D341Med (cell line): Measurements from ENCODE around the gene FCHSD2.
"Not testable (repeated sequence)": the region's sequence is repeated elsewhere in the genome, so short reads cannot be mapped to it uniquely, and the experiment has no call there.

Source experiments
- DNase-seq: peaks from one replicate; pipeline ENCODE4 v3.0.0; 2012; ENCODE audit warnings: low spot score

FCHSD2 gene

GRCh38 chr11:72924568-72925190 is 217.4 kb downstream of the FCHSD2 start:
- no peak for DNase-seq

DNA sequence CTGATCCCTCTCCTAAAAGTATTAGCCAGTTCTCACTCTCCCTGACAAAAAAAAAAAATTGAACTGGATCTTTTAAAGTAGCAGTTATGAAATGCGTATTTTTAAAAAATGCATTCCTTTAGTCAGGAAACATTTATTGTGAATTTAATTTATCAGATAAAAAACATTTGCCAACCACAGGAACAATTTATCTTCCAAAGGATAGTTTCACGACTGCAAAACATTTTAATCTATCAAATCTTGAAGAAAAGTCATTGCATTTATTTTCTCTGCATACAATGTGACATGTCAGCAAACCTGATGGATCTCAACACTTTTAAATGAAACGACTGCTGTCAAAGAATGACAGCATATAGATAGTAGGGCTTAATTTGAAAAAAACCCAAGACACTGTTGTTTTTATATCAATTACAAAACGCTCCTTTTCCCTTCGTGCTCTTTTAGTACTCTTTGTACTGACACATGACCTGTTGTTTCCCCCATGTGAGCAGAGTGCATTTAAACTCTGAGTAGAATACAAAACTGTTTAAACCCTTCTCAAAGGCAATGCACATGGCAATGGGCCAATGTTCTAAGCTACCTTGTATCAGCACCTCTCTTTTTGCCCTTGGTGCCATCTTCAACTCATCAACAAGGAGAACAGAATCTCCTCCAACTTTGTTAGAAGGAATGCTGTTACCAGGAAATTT is 220.9 kb downstream of the FCHSD2 start:
- DNase-seq = no peak

- no peak for DNase-seq
These were observed 222.1 kb downstream of the FCHSD2 start for GRCh38 chr11:72920001-72920400.

DNA sequence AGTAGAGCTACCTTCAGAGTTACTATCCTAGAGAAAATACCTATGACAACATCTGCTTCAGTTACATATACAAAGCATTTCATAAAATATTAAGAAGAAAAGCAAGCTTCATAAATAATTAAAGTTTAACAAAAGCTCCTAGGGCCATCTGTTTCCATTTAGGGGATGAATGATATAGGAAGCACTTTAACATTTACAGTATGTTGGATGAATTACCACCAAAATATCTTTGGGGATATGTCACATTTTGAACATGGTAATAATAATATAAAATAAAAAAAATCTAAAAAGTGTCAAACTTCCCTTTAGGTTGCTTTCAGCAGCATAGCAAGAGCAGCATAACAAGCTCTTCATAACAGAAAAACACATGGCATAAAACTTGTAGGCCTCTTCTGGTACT is 223.3 kb downstream of the FCHSD2 start:
- no peak for DNase-seq

GRCh38 chr11:72912253-72912652 is 229.9 kb downstream of the FCHSD2 start:
- no peak for DNase-seq

- not testable (repeated sequence) for DNase-seq
These were observed 232.3 kb downstream of the FCHSD2 start for GRCh38 chr11:72909558-72910388.

GRCh38 chr11:72908032-72908676 is 234.0 kb downstream of the FCHSD2 start:
- DNase-seq = no peak

DNA sequence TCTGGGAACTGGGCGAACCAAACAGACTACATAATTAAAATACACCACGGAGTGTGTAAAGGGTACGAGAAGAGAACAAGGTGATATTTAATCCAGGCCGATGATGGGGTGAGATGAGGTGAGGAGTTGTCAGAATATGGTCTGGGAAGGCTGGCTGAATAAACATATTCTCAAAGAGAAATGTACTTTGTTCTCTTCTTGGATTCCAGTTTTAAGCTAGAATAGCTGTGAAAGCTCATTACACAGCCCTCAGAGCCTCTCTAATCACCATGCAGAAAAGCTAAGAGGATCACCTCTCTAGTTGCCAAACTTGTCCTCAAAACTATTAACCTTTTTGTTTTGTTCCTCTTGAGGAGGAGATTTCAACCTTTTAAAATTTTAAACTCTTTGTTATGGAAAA is 238.1 kb downstream of the FCHSD2 start:
- DNase-seq = no peak

DNA sequence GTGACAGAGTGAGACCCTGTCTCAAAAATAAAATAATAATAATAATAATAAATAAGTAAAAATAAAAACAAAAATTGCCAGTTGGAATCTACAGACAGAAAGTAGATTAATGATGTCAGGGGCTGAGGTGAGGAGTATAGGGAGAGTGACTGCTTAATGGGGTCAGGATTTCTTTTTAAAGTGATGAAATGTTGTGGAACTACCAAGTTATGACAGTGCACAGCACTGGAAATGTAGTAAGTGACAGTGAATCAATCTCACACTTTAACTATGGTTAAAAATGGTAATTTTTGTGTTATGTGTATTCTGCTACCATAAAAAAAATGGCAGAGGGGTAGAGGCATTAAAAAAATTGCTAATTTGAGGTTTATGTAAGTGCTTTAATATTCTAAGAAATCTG is 240.7 kb downstream of the FCHSD2 start:
- DNase-seq = no peak

- DNase-seq = no peak
These were observed 242.1 kb downstream of the FCHSD2 start for GRCh38 chr11:72900013-72900412.

DNA sequence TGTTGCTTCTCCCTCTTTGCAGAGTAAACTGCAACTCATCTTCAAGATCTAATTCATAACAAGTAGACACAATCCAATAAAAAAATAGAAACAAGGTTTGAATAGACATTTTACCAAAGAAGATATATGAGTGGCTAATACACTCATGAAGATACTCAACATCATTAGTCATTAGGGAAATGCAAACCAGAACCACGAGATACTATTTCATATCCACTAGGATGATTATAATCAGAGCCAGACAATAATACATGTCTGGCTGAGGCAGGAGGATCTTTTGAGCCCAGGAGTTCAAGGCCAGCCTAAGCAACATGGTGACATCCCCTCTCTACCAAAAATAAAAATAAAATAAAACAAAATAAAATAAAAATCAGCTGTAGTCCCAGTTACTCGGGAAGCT is 242.9 kb downstream of the FCHSD2 start:
- no peak for DNase-seq

DNA sequence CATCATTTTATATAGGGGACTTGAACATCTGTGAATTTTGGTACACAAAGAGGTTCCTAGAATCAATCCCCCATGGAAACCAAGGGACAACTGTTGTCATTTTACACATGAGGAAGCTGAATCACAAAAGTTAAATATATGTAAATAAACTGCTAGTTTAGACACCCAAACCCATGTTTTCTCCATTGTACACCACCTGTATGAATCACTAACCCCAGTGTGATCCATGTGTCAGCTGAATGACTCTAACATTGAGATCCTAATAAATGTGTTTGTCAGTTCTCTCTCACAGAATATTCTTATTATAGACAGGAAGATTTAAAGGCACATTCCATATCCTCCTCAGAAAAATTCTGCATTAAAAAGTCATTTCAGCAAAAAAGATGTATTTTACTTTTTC is 244.6 kb downstream of the FCHSD2 start:
- no peak for DNase-seq

DNA sequence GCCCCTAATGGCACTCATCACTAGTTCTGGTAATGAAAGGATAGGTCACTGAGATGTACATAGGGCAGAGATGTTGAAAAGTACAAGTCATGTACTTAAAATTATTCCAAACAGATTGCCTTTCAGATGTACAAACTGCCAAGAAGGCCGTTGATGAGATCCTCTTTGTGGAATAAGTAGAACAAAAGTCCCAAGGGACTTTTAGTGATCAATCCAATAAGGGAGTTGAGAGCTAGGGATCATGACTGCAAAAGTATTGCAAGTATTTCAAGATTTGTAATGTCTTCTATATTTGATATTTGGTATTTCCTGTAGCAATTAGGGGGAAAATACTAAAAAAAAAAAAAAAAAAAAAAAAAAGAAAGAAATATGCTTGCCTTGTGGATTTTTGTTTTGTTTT is 245.7 kb downstream of the FCHSD2 start:
- no peak for DNase-seq

- DNase-seq = no peak
These were observed 251.2 kb downstream of the FCHSD2 start for GRCh38 chr11:72890881-72891280.

DNA sequence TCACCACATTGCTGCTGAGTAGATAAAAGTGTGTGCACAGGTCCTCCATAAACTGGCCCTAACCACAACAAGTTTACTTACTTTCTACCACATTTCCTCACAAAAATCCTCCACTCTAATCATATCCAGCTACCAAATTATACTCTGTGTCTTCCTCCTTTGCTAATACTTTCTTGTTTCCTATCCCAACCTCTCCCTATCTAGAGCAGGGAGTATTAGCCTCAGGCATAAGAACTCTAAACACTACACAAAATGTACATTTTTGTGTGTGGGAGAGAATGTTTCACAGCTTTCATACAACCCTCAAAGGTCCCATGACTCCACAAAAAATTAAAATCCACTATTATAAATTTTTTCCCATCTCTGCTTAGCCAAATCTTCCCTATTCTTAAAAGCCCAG is 255.5 kb downstream of the FCHSD2 start:
- no peak for DNase-seq

- no peak for DNase-seq
These were observed 256.1 kb downstream of the FCHSD2 start for GRCh38 chr11:72885749-72886609.

DNA sequence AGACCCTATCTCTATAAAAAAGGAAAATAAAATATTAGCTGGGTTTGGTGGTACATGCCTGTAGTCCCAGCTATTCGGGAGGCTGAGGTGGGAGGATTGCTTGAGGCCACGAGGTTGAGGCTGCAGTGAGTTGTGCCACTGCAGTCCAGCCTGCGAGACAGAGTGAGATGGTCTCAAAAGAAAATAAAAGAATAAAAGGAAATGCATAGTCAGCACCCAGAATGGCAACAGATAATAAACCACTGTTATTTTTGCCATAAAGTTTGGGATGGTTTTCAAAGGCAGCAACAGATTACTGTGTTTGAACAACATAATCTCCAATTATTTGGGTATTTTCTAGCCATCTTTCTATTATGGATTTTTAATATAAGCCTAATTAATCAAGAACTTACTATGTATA is 266.0 kb downstream of the FCHSD2 start:
- DNase-seq = no peak

DNA sequence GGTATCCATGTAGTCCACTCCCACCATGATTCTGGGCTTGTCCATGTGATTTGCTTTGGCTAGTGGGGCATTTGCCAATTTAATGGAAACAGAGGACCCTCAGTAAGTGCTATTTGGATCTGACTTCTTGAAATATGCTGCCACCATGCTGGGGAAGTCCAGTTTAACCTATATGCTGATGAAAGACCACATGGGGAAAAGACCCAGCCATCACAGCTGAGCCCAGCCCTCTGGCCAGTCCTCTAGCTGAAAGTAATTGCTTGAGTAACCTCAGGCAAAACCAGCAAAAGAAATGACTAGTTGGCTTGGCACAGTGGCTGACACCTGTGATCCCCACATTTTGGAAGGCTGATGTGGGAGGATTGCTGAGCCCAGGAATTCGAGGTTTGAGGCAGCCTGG is 266.4 kb downstream of the FCHSD2 start:
- no peak for DNase-seq

DNA sequence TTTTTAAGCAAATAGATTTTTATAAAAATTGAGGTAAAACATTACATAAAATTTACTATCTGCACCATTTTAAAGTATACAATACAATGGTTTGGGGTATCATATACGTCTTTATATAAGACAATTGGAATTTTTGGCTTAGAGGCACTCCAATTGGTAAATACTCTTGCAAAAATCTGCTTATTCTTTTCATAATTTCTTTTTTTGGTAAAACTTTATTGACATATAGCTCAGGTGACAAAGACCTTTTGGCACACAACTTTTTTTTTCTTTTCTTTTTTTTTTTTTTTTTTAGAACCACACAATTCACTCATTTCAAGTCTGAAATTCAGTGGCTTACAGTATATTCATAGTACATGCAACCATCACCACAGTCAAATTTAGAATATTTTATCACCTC is 270.1 kb downstream of the FCHSD2 start:
- DNase-seq = no peak

DNA sequence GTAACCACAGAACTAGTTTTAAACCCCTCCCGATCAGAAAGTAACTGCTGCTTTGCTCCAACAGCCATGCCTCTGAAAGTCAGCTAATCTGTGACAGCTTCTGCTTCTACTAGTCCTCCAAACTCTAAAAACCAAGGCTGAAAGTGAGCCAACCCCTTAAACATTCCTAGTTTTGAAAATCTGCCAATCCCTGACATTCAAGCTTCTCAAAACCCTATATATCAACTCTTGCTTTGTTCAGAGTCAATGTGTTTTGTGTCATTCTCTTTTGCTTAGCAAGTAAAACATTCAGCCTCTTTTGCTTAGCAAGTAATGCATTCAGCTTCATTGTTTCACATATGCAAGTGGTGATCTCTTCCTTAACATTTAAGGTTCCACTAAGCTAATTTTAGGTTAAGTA is 271.0 kb downstream of the FCHSD2 start:
- DNase-seq = no peak

DNA sequence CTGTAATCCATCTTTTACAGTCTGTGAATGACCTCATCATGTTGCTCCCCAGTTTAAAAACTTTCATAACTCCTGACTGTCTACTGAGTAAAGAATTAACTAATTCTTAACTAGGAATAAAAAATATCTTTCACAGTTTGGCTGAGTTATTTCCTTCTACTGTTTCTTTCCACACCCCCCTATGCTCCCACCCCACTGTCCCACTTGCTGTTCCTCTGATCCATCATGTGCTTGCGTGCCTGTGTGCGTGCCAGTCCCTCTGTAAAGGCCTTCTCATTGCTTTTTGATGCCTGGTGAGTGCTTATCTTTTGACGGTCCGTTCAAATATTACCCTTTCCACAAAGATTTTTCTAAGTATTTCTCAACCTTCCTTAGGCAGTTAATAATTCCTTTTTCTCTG is 272.3 kb downstream of the FCHSD2 start:
- no peak for DNase-seq

GRCh38 chr11:72867970-72868369 is 274.1 kb downstream of the FCHSD2 start:
- no peak for DNase-seq
